Neural progenitor cell (in vitro differentiated cells): ENCODE results near the gene TUBB. TPM values are rescaled to one million over a fixed set of nuclear protein-coding genes. Genes with fewer than 3 reads are reported as not detected.

ENCODE experiments used
- DNase-seq: peaks from one replicate; pipeline ENCODE4 v3.0.0-alpha.2; 2016; ENCODE audit warnings: low spot score
- H2AFZ ChIP-seq: fragments of 200-600 bp; sonication (generic); replicated peaks from 2 replicates; pipeline ENCODE4 v1.6.1; 2016; ENCODE audit warnings: antibody characterized with exemption
- H3F3A ChIP-seq: fragments of 200-600 bp; sonication (generic); 2 replicates; pipeline ENCODE4 v1.6.1; 2016; ENCODE audit warnings: antibody characterized with exemption, low read depth
- H3K27ac ChIP-seq: fragments of 200-600 bp; sonication (generic); 2 replicates; pipeline ENCODE4 v1.5.1; 2016; ENCODE audit warnings: mild to moderate bottlenecking
- H3K27me3 ChIP-seq: fragments of 200-600 bp; sonication (generic); 2 replicates; pipeline ENCODE4 v1.6.1; 2016; ENCODE audit warnings: mild to moderate bottlenecking, moderate library complexity
- H3K36me3 ChIP-seq: fragments of 200-600 bp; sonication (generic); 2 replicates; pipeline ENCODE4 v1.5.1; 2016
- H3K4me1 ChIP-seq: fragments of 200-600 bp; sonication (generic); 2 replicates; pipeline ENCODE4 v1.6.1; 2016; ENCODE audit warnings: mixed run types
- H3K4me2 ChIP-seq: fragments of 200-600 bp; sonication (generic); 2 replicates; pipeline ENCODE4 v1.6.1; 2016
- H3K4me3 ChIP-seq: fragments of 200-600 bp; sonication (generic); 2 replicates; pipeline ENCODE4 v1.5.1; 2016
- H3K79me2 ChIP-seq: fragments of 200-600 bp; sonication (generic); 2 replicates; pipeline ENCODE4 v1.6.1; 2016; ENCODE audit warnings: low read depth
- H3K9ac ChIP-seq: fragments of 200-600 bp; sonication (generic); 2 replicates; pipeline ENCODE4 v1.6.1; 2016
- H3K9me3 ChIP-seq: fragments of 200-600 bp; sonication (generic); 2 replicates; pipeline ENCODE4 v1.5.1; 2016; ENCODE audit warnings: low read depth
- H4K20me1 ChIP-seq: fragments of 200-600 bp; sonication (generic); 2 replicates; pipeline ENCODE4 v1.6.1; 2016; ENCODE audit warnings: low read depth
- H3K27ac Mint-ChIP-seq: 3 replicates; pipeline ENCODE4 v1.8.0; 2021; ENCODE audit warnings: mixed read lengths
- H3K27me3 Mint-ChIP-seq: 2 replicates; pipeline ENCODE4 v1.8.0; 2022; ENCODE audit warnings: low read depth, mild to moderate bottlenecking, inconsistent platforms, moderate library complexity, mixed read lengths; ENCODE audit not compliant: insufficient read depth
- H3K36me3 Mint-ChIP-seq: 3 replicates; pipeline ENCODE4 v1.8.0; 2021; ENCODE audit warnings: mixed read lengths
- H3K4me1 Mint-ChIP-seq: 3 replicates; pipeline ENCODE4 v1.8.0; 2021; ENCODE audit warnings: mixed read lengths
- H3K4me3 Mint-ChIP-seq: 3 replicates; pipeline ENCODE4 v1.8.0; 2021; ENCODE audit warnings: mild to moderate bottlenecking, moderate library complexity, mixed read lengths
- H3K9me3 Mint-ChIP-seq: 3 replicates; pipeline ENCODE4 v1.8.0; 2020; ENCODE audit warnings: mixed read lengths
- CTCF ChIP-seq: fragments of 200-600 bp; sonication (generic); IDR thresholded peaks from 2 replicates; pipeline ENCODE4 v1.5.1; 2017; ENCODE audit warnings: antibody characterized with exemption, mild to moderate bottlenecking
- EZH2 ChIP-seq: fragments of 200-600 bp; sonication (generic); IDR thresholded peaks from 2 replicates; pipeline ENCODE4 v1.6.1; 2017; ENCODE audit warnings: antibody characterized with exemption, mild to moderate bottlenecking, moderate library complexity
- EZH2phosphoT487 ChIP-seq: fragments of 200-600 bp; sonication (generic); IDR thresholded peaks from 2 replicates; pipeline ENCODE4 v1.6.1; 2017; ENCODE audit warnings: antibody characterized with exemption
- total RNA-seq: library from RNA; depleted of rRNA; stranded (reverse); fragments of >200 nt; gene quantifications from 2 replicates; pipeline ENCODE4 v1.2.3, GENCODE V29; 2015; ENCODE audit warnings: low replicate concordance

Gene TUBB
- total RNA-seq, 1 donor from 2014 or later = 1,479 TPM

- H3K4me3 ChIP-seq = no peak overlapping the region
- H3K9me3 ChIP-seq = no peaks in the 10 kb centered on the region
- Mint-ChIP-seq H3K4me3 (peak overlapping the region; percentile 10), H3K9me3 (no peaks in the 10 kb centered on the region), H3K4me1 (peaks cover 74% of the 10 kb centered on the region), H3K36me3 (no peaks in the 10 kb centered on the region), H3K27me3 (peaks cover 4% of the 10 kb centered on the region), H3K27ac (peak overlapping the region; percentile 46)
- no peak overlapping the region for H3K4me2 ChIP-seq
- TF ChIP-seq EZH2phosphoT487 (no peak), EZH2 (no peak), CTCF (no peak)
- H3K4me1 ChIP-seq = peaks cover 37% of the 10 kb centered on the region
- H4K20me1 ChIP-seq = no peaks in the 10 kb centered on the region
- no peaks in the 10 kb centered on the region for H3K36me3 ChIP-seq
- H3F3A ChIP-seq = peaks cover 18% of the 10 kb centered on the region
- H3K79me2 ChIP-seq = no peaks in the 10 kb centered on the region
- no peak for DNase-seq
- no peak overlapping the region for H3K27ac ChIP-seq
- no peak overlapping the region for H2AFZ ChIP-seq
- H3K9ac ChIP-seq = no peak overlapping the region
- H3K27me3 ChIP-seq = no peaks in the 10 kb centered on the region
Measured at GRCh38 chr6:30766461-30767157, 46.5 kb downstream of the TUBB start.

- Histone ChIP-seq H3F3A (peaks cover 18% of the 10 kb centered on the region), H3K79me2 (no peaks in the 10 kb centered on the region), H3K4me3 (no peak overlapping the region), H3K27me3 (no peaks in the 10 kb centered on the region), H3K9ac (no peak overlapping the region), H4K20me1 (no peaks in the 10 kb centered on the region), H3K4me1 (peaks cover 37% of the 10 kb centered on the region), H2AFZ (no peak overlapping the region), H3K27ac (no peak overlapping the region), H3K9me3 (no peaks in the 10 kb centered on the region), H3K4me2 (no peak overlapping the region), H3K36me3 (no peaks in the 10 kb centered on the region)
- Mint-ChIP-seq H3K27me3 (peaks cover 4% of the 10 kb centered on the region), H3K27ac (peak overlapping the region; percentile 89), H3K4me3 (no peak overlapping the region), H3K4me1 (peaks cover 71% of the 10 kb centered on the region), H3K36me3 (no peaks in the 10 kb centered on the region), H3K9me3 (no peaks in the 10 kb centered on the region)
- DNase-seq = no peak
- TF ChIP-seq EZH2 (no peak), EZH2phosphoT487 (no peak), CTCF (no peak)
Measured at GRCh38 chr6:30767158-30767943, 47.2 kb downstream of the TUBB start.

GRCh38 chr6:30767944-30768301 is 47.8 kb downstream of the TUBB start:
- Histone ChIP-seq H3F3A (peaks cover 18% of the 10 kb centered on the region), H3K4me1 (peaks cover 37% of the 10 kb centered on the region), H3K27me3 (no peaks in the 10 kb centered on the region), H3K4me3 (no peak overlapping the region), H3K4me2 (no peak overlapping the region), H3K27ac (no peak overlapping the region), H3K79me2 (no peaks in the 10 kb centered on the region), H3K9me3 (no peaks in the 10 kb centered on the region), H2AFZ (no peak overlapping the region), H3K36me3 (no peaks in the 10 kb centered on the region), H3K9ac (no peak overlapping the region), H4K20me1 (no peaks in the 10 kb centered on the region)
- peaks cover 8% of the 10 kb centered on the region for H3K27me3 Mint-ChIP-seq
- DNase-seq = no peak
- H3K9me3 Mint-ChIP-seq = peaks cover 2% of the 10 kb centered on the region
- peak overlapping the region; percentile 67 for H3K27ac Mint-ChIP-seq
- peaks cover 75% of the 10 kb centered on the region for H3K4me1 Mint-ChIP-seq
- no peak for TF ChIP-seq EZH2
- TF ChIP-seq CTCF = no peak
- TF ChIP-seq EZH2phosphoT487 = no peak
- H3K36me3 Mint-ChIP-seq = no peaks in the 10 kb centered on the region
- no peak overlapping the region for H3K4me3 Mint-ChIP-seq
